Measurements from ENCODE around the gene ART5. TPM values are rescaled to one million over a fixed set of nuclear protein-coding genes. Genes with fewer than 3 reads are reported as not detected.

The ART5 gene
- total RNA-seq, 1 experiment from 2014 or later, result not detected

- no peaks in the 10 kb centered on the region for H3K4me1 ChIP-seq (ENCODE audit: insufficient read depth, low read length, poor library complexity, severe bottlenecking)
- POLR2A ChIA-PET (ENCODE audit: low non-redundant PET), result no interaction called here
- intact Hi-C loops (cut with micrococcal nuclease; ENCODE audit: unreplicated experiment), result no loop called here
- no peak for DNase-seq (ENCODE audit: low spot score)
- no peak overlapping the region for H3K27ac ChIP-seq (ENCODE audit: low read depth, low read length, poor library complexity, severe bottlenecking)
- H3K36me3 ChIP-seq (ENCODE audit: insufficient read depth, low read length, poor library complexity, severe bottlenecking), result no peaks in the 10 kb centered on the region
- H3K4me3 ChIP-seq (ENCODE audit: low read depth, low read length, poor library complexity, severe bottlenecking), result no peak overlapping the region
- no peak for TF ChIP-seq EZH2 (IDR thresholded peaks at IDR 0.05; ENCODE audit: borderline replicate concordance, low read depth, low read length, poor library complexity, severe bottlenecking)
- TF ChIP-seq CTCF (conservative IDR thresholded peaks at IDR 0.05; ENCODE audit: low read depth, low read length), result no peak
- no peaks in the 10 kb centered on the region for H3K27me3 ChIP-seq (replicated peaks; ENCODE audit: insufficient read depth, low read depth, low read length, poor library complexity)
- no TSS peak for BruUV-seq (replicated peaks)
- no peaks in the 10 kb centered on the region for H3K9me3 ChIP-seq (ENCODE audit: low read depth, low read length, poor library complexity, severe bottlenecking)
- CTCF ChIA-PET, result no interaction called here
Measured at GRCh38 chr11:3667149-3668035, 25.6 kb upstream of the ART5 start.

GRCh38 chr11:3666023-3666530 lies 24.3 kb upstream of the ART5 start:
- POLR2A ChIA-PET (ENCODE audit: low non-redundant PET), result no interaction called here
- BruUV-seq (replicated peaks), result no TSS peak
- no peak overlapping the region for H3K27ac ChIP-seq (ENCODE audit: low read depth, low read length, poor library complexity, severe bottlenecking)
- no peaks in the 10 kb centered on the region for H3K9me3 ChIP-seq (ENCODE audit: low read depth, low read length, poor library complexity, severe bottlenecking)
- DNase-seq (ENCODE audit: low spot score), result no peak
- no peaks in the 10 kb centered on the region for H3K4me1 ChIP-seq (ENCODE audit: insufficient read depth, low read length, poor library complexity, severe bottlenecking)
- intact Hi-C loops (cut with micrococcal nuclease; ENCODE audit: unreplicated experiment), result no loop called here
- no peak for TF ChIP-seq EZH2 (IDR thresholded peaks at IDR 0.05; ENCODE audit: borderline replicate concordance, low read depth, low read length, poor library complexity, severe bottlenecking)
- no peak for TF ChIP-seq CTCF (conservative IDR thresholded peaks at IDR 0.05; ENCODE audit: low read depth, low read length)
- H3K36me3 ChIP-seq (ENCODE audit: insufficient read depth, low read length, poor library complexity, severe bottlenecking), result no peaks in the 10 kb centered on the region
- no peaks in the 10 kb centered on the region for H3K27me3 ChIP-seq (replicated peaks; ENCODE audit: insufficient read depth, low read depth, low read length, poor library complexity)
- CTCF ChIA-PET, result no interaction called here
- H3K4me3 ChIP-seq (ENCODE audit: low read depth, low read length, poor library complexity, severe bottlenecking), result no peak overlapping the region

GRCh38 chr11:3665336-3666022 lies 23.7 kb upstream of the ART5 start:
- Histone ChIP-seq H3K4me3 (ENCODE audit: low read depth, low read length, poor library complexity, severe bottlenecking) (no peak overlapping the region), H3K9me3 (ENCODE audit: low read depth, low read length, poor library complexity, severe bottlenecking) (no peaks in the 10 kb centered on the region), H3K4me1 (ENCODE audit: insufficient read depth, low read length, poor library complexity, severe bottlenecking) (no peaks in the 10 kb centered on the region), H3K36me3 (ENCODE audit: insufficient read depth, low read length, poor library complexity, severe bottlenecking) (no peaks in the 10 kb centered on the region), H3K27me3 (replicated peaks; ENCODE audit: insufficient read depth, low read depth, low read length, poor library complexity) (no peaks in the 10 kb centered on the region), H3K27ac (ENCODE audit: low read depth, low read length, poor library complexity, severe bottlenecking) (no peak overlapping the region)
- no peak for DNase-seq (ENCODE audit: low spot score)
- intact Hi-C loops (cut with micrococcal nuclease; ENCODE audit: unreplicated experiment), result no loop called here
- ChIA-PET CTCF (no interaction called here), POLR2A (ENCODE audit: low non-redundant PET) (no interaction called here)
- no TSS peak for BruUV-seq (replicated peaks)
- TF ChIP-seq CTCF (conservative IDR thresholded peaks at IDR 0.05; ENCODE audit: low read depth, low read length) (no peak), EZH2 (IDR thresholded peaks at IDR 0.05; ENCODE audit: borderline replicate concordance, low read depth, low read length, poor library complexity, severe bottlenecking) (no peak)

Data from A673 (cell line).